GM12865 (cell line): ENCODE results near the gene IRX2.

Experiments used
- DNase-seq: peaks from one replicate; pipeline ENCODE4 v3.0.0; 2010; ENCODE audit warnings: low read depth
- H3K4me3 ChIP-seq: 2 replicates; pipeline ENCODE4 v1.5.1; 2011; ENCODE audit warnings: mild to moderate bottlenecking, low read depth, low read length, control low read depth
- TF ChIP-seq, protein P1 (sequence below): IDR thresholded peaks from 2 replicates; pipeline ENCODE4 v1.5.1; 2011; ENCODE audit warnings: low read length, control low read depth, low read depth, inconsistent platforms; ENCODE audit not compliant: insufficient read depth; ENCODE audit errors: missing control alignments

IRX2 gene

GRCh38 chr5:2779459-2779858, 28.0 kb upstream of the IRX2 start:
- no peak for DNase-seq
- no peak overlapping the region for H3K4me3 ChIP-seq
- TF ChIP-seq, protein P1, sequence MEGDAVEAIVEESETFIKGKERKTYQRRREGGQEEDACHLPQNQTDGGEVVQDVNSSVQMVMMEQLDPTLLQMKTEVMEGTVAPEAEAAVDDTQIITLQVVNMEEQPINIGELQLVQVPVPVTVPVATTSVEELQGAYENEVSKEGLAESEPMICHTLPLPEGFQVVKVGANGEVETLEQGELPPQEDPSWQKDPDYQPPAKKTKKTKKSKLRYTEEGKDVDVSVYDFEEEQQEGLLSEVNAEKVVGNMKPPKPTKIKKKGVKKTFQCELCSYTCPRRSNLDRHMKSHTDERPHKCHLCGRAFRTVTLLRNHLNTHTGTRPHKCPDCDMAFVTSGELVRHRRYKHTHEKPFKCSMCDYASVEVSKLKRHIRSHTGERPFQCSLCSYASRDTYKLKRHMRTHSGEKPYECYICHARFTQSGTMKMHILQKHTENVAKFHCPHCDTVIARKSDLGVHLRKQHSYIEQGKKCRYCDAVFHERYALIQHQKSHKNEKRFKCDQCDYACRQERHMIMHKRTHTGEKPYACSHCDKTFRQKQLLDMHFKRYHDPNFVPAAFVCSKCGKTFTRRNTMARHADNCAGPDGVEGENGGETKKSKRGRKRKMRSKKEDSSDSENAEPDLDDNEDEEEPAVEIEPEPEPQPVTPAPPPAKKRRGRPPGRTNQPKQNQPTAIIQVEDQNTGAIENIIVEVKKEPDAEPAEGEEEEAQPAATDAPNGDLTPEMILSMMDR = no peak

DNA sequence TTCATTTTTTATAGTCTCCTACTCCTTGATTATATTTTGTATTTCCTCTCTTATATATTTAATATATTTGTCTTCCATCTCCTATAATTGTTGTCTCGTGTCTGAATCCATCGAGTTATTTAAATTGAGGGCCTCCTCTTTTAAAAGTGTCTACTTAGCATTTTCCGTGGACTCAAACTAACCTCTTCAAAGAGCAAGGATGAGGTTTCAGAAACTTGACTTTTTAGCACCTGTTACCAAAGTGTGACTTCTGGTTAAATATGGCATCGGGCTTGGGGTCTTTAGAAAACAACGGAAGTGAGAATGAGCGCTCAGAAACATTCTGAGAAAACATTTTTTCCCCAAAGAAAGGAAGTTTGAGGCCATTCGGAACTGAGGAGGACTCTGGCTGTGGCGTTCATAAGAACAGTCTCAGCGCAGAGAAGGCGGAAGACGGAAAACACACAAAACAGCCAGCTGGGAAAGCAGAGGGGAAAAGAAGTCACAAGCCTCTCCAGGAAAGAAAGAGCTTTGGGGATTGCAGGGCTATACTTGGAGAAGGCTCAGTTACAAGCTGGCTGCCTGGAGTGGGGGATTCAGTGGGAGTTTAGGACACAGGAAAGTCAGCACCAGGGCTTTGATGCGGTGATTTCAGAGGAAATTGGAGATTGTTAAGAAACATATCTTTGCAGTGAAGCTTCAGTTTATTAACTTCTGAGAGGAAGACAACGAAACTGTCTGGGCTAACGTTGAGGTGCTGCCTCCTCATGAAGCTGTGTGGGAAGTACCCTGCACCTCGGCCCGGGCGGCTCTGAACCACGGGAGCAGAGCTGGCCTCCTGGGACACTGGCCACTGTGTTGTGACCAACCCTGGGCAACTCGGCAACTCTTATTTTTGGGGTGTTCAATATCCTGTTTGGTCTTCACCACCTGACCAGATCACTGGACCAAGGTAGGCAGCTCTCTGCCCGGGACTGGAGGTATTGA, 25.1 kb upstream of the IRX2 start:
- DNase-seq = no peak
- H3K4me3 ChIP-seq = no peak overlapping the region
- TF ChIP-seq, protein P1 = no peak

DNA sequence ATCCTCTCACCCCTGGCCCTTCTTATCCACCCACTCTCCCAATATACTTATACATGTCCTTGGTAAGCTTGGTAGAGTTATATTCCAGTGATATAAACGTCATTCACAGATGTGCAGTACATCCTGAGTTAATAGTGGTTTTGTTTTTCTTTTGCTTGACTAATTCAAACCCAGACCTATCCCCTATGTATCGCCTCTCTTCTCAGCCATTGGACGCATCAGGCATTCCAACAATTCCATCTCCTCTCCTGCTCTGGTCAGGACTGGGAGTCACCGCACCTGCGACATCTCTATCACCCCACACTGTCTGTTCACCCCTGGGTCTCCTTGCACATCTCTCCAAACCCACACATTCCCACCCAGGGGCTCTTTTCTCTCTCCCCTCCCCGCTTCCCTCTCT, 21.9 kb upstream of the IRX2 start:
- H3K4me3 ChIP-seq = no peak overlapping the region
- TF ChIP-seq, protein P1 = no peak
- no peak for DNase-seq

DNA sequence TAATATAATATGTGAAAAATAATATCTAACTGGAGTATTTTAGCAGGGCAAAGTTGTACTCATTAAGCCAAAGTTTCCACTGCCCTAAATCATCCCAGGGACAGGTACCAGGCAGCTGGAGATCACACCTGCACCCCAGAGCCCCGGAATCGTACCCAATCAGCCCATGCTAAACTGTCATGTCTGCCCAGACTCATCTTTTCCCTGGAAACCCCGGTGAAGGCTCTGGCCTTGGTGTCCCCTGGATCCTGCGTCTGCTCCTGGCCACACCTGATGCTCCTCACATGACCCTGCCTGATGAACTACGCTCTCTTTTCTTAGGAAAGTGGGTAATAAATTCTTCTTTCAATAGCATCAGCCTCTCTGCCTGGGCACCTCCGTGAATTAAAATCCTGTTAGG, 15.6 kb upstream of the IRX2 start:
- TF ChIP-seq, protein P1 = no peak
- H3K4me3 ChIP-seq = no peak overlapping the region
- no peak for DNase-seq

- no peak overlapping the region for H3K4me3 ChIP-seq
- DNase-seq = no peak
- TF ChIP-seq, protein P1 = no peak
Measured at GRCh38 chr5:2764581-2764980, 13.1 kb upstream of the IRX2 start.

DNA sequence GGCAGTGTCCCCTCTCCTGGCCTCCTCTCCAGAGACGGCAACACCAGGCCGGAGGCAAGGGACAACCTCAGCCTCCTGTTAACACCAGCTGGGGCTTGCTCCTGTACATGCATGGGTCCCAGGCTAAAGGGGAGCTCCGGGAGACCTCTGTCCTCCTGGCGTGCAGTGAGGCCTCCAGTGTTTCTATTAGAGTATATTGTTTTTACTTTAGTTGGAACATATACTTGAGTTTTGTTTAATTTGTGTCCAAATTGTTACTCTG, 12.0 kb upstream of the IRX2 start:
- DNase-seq = no peak
- no peak overlapping the region for H3K4me3 ChIP-seq
- TF ChIP-seq, protein P1 = no peak
